Stimulated activated CD4-positive, alpha-beta T cell treated with anti-CD3 and anti-CD28 coated beads, Interleukin-2, amount 100 ng/mL, for 48 hours (primary cell): Measurements from ENCODE around the gene SETMAR.
"Not testable (repeated sequence)": the region's sequence is repeated elsewhere in the genome, so short reads cannot be mapped to it uniquely, and the experiment has no call there.

Source experiments
- DNase-seq, 2 donors: peaks; one replicate each; pipeline ENCODE4 v3.0.0-alpha.2; 2020

SETMAR gene

DNA sequence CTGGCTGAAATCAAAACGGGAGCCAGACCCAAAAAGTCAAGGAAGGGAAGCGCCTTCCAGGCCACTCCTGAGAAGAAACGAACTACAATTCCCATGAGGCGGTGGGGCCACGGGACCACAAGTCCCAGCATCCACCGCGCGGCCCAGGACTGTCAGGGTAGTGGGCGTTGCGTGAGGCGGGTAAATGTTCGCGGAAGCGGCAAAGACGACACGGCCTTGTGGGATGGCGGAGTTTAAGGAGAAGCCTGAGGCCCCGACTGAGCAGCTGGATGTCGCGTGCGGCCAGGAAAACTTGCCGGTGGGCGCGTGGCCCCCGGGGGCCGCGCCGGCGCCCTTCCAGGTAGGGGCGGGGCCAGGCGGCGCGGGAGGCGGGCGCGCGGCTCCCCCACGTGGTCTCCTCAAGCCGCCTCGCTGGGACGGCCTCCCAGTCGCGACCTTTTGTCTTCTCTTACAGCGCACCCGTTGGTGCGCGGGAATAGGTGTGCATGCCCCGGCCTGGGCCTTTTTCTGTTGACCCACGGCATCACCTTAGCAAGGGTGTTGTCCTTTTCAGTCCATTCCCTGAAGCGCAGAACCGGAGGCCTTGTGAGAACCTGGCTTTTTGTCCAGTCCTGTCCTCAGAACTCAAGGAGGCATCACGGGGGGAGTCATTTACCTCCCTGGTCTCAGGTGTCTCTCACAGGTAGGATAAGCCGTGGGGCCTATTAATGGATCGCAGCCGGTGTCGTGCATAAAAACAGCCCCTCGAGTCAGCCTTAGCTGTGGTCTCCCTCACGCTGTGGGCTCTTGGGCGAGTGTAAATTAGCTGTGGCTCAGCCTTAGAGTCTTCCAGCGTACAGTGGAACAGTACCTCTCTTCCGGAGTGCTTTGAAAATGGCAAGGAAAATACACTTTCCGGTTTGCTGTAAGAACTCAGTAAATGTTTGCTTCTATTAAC lies at the start of gene SETMAR:
Gene SETMAR (plus strand): TSS at position 183 of the 937 bp plus-strand sequence. CDS start 2 bp downstream, at position 185.
- DNase-seq = peak; percentile 82 to 83

DNA sequence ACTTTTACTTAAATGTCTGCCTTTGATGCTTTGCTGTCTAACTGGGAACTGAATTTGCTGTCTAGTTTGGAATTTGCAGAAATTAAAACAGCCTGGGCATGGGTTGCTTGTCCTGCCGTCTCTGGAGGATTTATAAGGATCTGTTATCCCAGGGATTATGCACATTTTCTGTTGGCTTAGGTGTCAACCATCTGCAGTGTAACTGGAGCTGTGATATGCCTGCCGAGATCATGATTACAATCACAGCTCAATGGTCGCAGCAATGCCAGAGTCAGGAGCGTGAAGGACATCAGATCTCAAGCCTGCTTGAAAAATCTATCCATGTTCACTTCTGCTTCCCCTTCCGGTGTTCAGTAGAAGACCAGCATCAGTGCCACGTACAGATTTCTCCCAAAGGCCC lies 41.8 kb upstream of the SETMAR start:
- DNase-seq = no peak

DNA sequence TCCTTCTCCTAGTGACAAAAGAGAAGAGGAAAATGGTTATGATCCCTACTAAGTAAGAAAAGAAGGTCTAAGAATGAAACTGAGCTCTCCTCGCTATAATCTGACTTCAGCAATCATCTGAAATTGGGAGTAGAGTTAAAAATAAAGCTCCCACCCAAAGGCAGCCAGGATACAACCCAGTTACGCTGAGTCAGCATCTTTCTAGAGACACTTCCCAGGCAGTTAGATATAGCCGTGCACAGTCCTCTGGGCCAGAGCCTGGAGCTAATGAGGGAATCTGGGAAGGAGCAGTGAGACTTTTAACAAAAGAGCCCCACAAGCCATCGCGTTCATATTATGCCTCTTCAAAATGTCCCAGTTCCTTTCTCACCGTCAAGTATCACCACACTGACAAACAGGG lies 39.1 kb upstream of the SETMAR start:
- DNase-seq = no peak

DNA sequence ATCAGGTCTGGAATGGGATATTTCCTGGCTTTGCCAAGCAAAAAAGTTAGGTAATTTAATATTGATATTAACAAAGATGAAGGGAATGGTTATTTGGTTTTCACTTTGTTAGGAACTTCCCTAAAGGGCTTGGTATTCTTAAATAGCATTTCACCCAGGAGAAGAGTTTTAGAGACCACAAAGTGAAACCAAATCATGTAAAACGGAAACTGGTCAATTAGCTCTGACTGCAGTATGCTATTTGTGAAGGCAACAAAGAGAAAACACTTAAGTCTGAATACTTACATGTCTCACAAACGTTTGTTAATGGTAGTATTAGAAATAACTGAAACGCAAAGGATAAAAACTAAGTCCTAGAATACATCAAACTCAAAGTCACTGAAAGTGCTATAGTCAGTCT lies 32.4 kb upstream of the SETMAR start:
- no peak for DNase-seq

DNA sequence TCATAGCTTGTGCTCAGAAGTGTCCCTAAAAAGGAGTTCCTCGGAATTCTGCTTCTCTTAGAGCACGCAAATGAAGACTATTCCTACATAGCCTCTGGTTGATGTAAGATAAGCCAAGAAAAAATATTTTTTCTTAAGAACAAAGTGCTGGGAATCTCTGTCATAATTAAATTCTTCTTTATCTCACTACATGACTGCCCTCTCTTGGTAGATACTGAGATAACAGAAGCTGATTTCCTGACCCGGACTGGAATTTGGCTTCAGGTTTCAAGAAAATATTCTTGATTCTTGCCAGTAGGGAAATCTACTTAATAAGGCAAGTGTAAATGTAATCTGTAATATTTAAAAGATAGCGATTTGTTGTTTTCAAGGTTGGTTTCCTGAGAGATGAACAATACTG lies 31.3 kb upstream of the SETMAR start:
- DNase-seq = no peak

DNA sequence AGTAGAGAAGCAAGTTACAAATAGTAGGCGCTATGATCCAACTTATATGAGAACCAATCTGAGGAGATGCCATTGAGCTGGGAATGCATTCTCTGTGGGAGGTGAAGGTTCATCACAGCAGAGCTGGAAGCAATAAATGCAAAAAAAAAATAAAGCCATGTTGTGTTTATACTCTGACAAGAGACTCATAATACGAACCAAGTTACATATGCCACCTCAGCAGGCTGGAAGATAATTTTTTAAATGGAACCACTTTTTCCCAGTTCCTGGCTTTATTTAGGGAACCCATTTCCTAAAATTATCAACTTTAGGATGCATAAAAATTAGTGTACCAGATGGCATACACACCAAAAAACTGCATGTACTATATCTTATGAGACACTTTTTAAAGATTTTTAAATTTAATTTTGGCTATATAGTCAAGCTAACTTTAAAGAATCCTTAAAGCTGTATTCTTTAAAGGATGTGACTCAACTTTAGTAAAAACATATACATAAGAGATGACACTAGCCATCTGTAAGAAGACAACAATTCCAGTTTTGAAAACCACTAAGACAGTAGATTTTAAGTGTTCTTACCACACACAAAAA lies 23.6 kb upstream of the SETMAR start:
- DNase-seq = no peak

DNA sequence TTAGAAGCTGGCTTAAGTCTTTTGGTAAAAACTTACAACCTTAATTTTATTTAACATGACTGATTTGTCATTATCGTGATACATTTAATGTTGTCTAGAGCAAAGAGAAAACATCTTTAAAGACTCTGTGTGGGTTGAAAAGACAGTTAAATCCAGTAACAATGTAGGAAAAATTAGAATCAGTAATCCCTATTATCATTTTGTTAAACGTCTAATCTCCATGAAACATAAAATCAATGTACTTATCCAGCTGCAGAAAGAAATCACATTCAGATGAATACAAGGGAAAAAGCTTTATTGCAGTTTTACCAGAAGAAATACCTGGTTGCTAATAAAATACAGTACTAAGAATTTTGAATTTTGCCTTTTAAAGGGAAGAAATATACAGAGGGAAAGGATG lies 21.2 kb upstream of the SETMAR start:
- no peak for DNase-seq

DNA sequence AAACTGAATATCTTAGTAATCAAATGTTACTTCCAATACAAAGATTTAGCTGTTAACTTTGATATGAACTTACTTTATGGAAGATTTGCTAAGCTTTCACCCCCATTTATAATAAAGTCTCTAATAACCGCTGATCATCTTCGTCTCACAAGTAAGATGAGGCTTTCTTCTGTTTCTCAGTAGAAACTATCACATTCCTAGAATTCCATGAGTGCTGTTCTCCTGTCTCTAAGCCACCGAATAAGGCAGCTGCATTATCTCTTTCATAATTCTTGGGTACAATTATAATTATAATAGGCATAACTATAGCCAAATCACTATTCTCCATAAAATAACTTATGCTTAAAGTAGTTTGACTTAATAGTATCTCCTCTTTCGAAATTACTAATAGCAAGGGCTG lies 18.3 kb upstream of the SETMAR start:
- DNase-seq = no peak

DNA sequence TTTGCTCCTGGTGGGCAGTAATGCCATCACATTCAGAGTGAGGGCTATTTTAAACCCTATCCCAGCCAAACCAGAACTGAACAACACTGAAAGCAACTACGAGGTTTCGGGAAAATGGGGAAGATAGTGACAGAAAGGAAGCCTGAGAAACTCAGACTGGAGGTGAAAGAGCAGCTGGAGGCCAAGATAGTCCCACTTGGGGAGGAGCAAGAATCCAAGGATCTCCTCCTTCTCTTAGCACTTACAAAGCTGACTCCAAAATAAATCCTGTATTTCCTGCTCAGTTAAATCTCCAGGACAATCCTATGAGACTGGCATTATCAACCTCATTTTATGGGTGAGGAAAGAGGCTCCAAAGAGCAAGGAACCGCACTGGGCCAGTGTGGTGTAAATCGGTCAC lies 14.1 kb upstream of the SETMAR start:
- no peak for DNase-seq

DNA sequence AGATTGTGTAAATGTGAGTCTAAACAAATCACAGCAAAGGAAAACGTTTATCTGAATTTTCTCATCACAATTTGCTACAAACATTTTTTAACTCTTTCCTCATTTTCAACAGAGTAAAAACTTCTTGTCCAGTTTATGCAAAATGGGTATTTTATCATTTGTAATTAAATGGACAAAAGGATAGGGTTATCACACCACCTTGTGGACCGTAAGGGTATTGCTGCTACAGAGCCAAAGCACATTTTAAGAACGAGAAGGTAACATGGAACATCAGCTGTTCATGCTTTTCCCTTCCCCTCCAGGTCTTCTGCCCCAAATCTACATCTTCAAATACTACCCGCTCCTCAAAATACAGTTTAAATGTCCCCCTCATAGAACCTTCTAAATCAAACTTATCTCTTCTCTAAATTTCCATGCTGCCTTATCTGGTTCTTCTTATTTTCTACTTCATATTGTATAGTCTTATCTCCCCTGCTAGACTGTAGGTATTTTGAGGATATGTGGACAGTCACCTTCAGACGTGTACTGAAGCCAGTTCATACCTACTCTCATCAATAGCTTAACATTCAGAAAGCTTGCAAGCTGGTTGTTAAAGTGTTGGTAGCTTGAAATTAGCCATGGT lies 12.8 kb upstream of the SETMAR start:
- DNase-seq = peak; percentile 10 to 18

DNA sequence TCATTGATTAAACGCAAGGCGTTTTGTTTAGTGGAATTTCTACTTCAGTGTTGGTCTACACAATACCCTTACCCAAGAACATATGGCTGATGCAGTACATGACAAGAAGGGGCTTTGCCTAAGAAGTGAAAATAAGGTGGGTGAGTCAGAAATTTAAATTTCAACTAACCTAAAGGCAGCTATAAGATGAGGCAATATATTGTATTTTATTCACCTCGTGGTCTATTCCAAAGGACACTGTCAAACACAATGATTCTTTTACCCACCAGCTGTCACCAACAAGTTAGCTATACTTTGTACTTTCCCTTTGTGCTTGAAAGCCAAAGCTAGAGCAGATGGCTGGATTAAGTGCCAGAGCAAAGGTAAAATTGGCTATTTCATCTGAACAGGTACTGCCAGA lies 10.9 kb upstream of the SETMAR start:
- no peak for DNase-seq

DNA sequence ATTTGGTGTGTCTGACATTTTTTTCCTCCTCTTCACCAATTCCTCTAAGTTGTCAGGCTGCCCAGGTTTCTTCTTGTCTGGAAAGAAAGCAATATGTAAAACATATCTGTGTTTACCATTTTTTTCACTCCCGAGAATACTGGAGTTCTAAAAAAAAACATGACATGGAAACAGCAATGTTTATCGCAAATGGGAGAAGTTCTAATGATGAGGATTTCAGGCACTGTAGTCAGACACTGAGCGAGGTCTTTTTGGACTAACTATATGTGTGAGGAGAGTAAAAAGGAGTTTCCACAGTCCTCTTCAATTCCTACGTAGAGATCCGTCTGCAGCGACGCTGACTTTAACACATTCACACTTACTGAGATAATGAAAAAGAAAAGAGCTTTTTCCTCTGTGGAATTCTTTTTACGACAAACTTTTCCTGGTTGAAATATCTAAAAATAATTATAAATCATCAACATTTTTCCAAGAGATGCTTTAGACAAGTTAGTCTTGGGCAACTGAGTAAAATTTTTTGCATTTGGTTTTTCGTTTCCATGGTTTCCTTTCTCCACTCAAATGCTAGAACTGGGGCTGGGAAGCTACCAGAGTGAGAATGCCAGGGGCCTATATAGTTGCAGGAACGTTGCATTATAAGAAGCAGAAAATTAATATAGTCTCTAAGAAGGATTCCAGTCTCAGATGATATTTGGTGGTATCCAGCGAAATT lies 8.4 kb upstream of the SETMAR start:
- DNase-seq = no peak

DNA sequence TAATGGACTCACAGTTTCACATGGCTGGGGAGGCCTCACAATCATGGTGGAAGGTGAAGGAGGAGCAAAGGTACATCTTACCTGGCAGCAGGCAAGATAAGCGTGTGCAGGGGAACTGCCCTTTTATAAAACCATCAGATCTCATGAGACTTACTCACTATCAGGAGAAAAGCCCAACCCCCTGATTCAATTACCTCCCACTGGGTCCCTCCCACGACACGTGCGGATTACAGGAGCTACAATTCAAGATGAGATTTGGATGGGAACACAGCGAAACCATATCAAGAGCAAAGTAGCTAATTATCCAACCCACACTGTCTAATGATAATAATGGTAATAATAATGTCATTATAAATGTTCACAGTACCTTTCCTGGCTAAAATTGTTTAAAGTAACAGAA lies 6.7 kb upstream of the SETMAR start:
- DNase-seq = not testable (repeated sequence)

DNA sequence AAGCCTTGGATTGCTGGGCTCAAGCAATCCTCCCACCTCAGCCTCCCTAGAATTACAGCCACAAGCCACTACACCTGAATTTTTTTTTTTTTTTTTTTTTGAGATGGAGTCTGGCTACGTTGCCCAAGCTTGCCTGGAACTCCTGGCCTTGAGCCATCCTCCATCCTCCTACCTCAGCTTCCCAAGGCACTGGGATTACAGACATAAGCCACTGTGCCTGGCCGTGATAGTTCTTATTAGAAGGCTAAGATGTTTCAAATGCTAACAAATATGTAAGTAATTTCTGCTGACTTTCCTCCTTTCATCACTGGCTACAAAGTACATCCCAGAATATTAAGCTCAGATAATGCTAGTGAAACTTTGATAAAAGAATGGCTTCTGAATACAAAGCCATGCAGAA lies 5.7 kb upstream of the SETMAR start:
- DNase-seq = no peak

DNA sequence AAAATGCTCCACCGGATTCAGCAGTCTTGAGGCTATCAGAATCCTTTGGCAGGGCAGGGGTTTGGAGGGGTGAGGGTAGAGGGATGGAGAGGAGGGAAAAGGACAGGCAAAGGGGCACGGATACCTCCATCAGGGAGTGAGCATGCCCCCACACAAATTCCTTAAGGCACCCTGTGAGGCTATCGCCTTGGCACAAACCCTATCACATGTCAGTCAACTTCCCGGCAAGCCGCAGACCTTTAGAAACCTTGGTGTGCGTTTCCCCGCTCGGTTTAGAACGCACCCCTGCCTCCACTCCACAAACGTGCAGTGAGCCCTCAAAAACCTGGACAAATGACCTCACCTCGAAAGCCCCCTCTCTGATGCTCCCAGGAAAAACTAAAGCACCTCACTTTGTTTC lies 422 bp upstream of the SETMAR start:
- DNase-seq = peak; percentile 0 to 3

DNA sequence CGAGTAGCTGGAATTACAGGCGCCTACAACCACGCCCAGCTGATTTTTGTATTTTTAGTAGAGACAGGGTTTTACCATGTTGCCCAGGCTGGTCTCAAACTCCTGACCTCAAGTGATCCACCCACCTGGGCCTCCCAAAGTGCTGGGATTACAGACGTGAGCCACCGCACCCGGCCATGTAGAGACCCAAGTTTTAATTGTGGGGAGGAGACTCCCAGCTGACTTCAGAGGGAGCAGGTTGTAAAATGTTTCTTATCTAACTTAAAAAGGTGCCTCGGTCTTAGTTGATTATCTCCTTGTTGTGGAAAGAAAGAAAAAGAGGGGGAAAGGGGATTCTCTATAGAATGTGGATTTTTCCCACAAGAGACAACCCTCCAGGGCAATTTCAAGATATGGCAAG lies 2.0 kb downstream of the SETMAR start:
- not testable (repeated sequence) for DNase-seq

DNA sequence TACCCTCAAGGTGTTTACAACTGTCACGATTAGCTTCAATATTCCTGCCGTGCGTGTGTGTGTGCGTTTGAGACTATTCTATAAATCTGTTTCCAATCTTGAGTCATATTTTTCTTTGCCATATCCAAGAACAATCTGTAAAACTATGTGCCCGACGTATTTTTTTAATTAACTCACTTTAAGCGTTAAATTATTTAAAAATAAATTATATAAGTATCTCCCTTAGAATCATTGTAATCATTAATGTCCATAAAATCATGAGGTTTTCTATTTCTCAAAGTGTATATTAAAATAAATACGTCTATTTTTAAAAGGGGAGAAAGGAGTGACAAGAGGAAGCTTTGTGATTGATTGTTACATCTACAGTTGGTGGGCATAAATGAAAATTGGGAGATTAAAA lies 2.9 kb downstream of the SETMAR start:
- DNase-seq = no peak

DNA sequence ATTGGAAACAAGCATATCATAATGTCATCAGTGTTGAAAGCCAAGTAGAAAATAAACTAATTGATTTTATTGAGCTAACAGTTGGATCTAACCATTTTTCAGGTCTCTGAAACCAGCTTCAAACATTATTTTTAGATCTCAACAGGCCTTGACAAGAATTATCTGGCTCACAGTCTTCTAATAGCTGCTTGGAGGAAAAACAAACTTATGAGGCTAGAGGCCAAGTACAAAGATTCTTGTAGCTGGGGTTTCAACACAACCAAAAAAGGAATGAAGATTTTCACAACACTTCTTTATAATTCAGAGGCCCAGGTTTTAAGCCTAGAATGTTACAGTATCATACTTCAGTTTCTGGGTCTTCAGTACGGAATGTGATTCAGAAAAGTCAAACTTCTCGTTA lies 3.7 kb downstream of the SETMAR start:
- DNase-seq = no peak

DNA sequence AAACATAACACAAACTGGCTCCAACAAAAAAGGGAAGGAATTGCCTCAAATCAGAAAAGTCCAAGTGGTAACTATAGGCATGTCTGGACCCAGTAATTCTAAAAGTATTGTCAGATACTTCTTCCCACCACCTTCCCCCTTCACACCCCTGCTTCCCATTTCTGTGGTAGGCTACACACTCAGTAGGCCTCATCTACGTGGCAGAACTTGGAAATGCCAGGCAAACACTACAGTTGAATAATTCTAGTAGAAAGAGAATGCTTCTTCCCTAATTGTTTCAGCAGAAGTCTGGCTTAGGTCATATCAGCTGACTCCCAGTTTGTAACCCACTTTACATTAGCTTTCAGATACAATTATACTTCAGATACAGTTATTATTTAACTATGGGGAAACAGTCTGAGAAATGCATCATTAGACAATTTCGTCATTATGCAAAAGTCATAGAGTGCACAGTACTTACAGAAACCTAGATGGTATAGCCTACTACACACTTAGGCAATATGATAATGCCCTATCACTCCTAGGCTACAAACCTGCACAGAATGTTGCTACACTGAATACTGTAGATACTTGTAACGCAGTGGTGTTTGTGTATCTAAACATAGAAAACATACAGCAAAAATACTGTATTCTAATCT lies 6.4 kb downstream of the SETMAR start:
- DNase-seq = no peak

DNA sequence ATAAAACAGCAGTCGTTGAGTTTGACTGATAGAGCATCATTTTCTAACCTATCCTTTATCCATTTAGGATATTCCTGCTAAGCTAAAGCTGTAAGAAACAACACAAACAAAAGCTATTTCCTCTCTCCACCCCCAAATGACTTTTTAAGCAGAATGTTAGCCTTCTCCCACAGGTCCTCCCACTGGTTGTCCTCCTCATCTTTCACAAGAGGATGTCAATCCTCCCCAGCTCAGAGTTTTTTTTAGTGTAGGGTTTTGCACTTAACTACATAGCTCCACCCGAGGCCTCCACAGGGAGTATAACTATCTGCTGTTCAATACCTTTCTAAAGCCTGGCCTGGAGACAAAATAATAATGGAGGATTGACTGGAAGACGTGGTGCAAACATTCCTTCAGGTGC lies 7.8 kb downstream of the SETMAR start:
- no peak for DNase-seq

DNA sequence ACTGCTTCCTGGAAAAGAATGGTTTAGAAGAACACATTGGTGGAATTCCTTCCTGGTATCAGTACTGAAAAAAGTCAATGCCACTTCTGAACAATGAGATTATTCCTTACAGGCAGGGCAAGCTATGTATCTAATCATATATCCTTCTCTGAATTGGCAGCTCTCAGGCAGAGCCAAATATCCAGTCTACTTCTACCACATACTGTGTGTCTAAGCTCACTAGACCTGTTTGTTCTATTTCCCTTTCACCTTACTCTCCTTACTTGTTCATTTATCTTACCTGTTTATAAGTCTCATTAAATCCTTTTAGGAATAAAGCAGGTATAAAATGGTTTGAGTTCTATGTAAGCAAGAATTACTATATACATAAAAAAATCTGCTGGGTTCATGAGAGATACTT lies 8.3 kb downstream of the SETMAR start:
- DNase-seq = no peak

DNA sequence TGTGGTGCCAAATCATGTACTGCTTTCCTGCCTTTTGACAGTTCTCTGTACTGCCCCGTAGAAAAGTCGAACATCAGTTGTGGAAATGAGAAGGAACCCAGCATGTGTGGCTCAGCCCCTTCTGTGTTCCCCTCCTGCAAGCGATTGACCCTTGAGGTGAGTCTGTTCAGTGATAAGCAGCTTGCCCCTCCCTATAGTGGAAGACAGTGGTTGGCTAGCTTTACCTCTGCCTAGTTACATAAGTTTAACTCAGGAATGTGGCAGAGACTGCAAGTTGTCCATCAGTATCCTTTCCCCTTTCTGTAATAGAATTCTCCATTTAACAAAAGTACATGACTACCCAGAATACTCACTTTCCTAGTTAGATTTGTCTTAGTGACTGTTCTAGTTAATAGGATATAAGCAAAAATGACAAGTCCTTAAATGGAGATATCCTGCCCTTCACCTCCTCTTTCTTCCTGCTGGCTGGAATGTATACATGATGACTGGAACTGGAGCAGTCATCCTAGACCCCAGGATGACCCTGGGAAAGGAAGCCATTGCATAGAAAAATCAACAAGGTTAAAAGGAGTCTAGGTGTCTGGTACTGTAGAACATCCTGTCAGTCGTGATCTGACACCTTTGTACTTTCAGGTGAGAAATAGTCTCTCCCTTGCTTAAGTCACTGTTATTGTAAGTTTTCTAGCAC lies 10.6 kb downstream of the SETMAR start:
- DNase-seq = no peak
